ENCODE measurements around the gene KRTAP4-6.
"Not testable (repeated sequence)": the region's sequence is repeated elsewhere in the genome, so short reads cannot be mapped to it uniquely, and the experiment has no call there.

The KRTAP4-6 gene

DNA sequence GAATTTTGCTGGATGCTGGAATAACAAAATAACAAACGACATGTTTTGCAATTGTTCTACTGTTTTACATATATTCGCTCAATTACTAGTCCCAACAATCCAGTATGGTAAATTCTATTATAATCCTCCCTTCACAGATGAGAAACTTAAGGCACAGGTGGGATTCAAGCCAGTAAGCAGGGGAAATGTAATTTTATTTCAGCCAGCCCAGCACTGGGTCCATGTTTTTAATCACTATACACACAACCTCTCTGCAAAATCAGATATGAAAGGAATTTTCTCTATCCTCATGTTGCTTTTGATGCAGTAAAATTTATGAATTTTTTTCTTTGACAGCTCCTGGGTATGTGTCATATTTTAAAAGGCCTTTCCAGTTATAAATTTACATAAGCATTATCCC is 4.9 kb upstream of the KRTAP4-6 start:
- DNase-seq, result no peak

DNA sequence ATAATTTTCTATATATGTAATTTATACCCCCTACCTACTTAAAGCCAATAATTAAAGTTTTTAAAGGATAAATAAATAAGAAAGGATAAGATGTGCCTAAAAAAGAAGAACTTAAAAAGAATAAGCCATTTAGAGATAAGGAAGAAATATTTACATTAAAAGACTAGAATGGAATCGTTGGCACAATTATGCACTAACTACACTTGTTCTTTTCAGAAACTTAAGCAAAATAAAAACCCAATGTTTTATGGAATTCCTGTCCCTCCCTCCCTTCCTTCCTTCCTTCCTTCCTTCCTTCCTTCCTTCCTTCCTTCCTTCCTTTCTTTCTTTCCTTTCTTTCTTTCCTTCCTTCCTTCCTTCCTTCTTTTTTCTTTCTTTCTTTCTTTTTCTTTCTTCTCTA is 4.5 kb upstream of the KRTAP4-6 start:
- DNase-seq, result no peak

DNA sequence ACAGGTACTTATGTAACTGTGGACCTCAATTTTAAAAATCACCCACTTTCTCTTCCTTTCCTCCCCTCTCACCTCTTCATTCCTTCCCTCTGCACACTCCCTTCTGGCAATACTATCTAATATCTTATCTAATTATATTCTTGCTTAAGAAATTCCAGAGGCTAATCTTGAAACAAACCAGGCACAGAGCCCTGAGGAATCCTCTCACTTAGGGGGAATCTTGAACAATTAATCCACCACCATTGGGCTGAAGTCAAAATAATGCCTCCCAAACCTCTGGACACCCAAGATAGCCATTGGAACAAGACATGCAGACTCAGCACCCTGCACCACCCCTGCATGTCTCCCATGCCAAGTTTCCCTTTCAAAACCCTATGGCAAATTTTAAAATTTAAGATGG is 1.0 kb upstream of the KRTAP4-6 start:
- DNase-seq, result no peak

DNA sequence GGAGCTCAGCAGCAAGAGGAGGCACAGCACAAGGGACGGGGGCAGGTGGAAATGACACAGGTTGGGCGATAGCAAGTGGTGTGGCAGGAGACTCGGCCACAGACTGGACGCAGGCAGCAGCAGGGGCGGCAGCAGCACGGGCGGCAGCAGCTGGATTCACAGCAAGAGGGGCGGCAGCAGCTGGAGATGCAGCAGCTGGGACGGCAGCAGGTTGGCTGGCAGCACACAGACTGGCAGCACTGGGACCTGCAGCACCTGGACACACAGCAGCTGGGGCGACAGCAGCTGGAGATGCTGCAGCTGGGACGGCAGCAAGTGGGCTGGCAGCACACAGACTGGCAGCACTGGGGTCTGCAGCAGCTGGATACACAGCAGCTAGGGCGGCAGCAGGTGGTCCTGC is 479 bp downstream of the KRTAP4-6 start:
- not testable (repeated sequence) for DNase-seq

DNA sequence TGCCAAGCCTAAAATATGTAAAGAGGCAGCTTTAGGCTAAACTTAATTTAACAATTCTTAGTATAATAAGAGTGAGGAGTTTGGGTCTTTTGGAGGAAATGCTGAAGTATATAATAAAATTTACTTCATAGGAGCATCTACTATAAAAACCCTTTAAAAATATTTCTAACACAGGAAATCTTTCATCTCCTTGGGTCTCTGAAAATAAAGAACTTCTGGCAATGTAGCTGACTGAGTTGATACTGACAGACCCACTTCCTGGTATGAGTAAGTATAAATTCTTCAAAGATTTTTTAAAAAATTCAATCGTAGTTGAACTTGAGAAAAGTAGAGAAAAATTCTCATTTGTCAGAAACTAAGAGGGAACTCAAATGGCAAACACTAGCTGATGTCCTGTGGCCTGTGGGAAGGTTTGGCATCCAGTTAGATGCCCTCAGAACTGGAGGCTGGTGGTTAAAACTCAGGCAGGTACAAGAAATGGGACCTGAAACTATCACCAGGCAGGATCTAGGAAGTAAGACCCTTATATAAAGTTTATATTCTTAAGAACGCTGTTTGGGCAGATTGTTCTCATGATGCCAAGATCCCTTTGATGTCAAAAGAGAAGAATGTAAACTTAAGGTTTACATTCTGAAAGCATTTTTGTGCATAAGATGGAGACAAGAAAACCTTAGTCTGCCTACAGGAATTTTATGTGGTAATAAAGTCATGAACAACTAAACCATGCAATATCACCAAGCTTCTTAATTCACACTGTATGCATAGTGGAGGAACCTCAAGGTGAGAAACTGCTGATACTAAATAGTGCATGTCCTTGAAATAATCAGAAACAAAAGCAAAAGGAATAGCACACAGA is 6.2 kb downstream of the KRTAP4-6 start:
- DNase-seq, result no peak

GRCh38 chr17:41131979-41132378 is 8.4 kb downstream of the KRTAP4-6 start:
- DNase-seq, result no peak

DNA sequence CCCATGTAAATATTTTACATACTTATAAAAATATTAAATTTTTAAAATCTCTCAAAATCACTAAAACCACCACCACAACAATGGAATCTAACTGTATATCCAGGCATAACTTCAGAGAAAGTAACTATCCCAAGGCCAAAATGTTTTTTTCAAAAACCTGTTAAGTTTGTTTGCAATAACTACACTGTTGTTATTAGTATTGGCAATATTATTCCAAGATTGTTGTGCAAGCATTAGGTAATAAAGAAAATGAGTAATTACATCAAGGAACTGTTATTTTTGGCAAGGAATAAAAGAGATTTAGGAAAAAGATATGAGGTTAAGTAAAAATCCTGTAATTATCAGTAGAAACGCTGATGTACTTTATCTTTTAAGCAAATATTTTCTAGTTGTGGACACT is 13.0 kb downstream of the KRTAP4-6 start:
- DNase-seq, result no peak

DNA sequence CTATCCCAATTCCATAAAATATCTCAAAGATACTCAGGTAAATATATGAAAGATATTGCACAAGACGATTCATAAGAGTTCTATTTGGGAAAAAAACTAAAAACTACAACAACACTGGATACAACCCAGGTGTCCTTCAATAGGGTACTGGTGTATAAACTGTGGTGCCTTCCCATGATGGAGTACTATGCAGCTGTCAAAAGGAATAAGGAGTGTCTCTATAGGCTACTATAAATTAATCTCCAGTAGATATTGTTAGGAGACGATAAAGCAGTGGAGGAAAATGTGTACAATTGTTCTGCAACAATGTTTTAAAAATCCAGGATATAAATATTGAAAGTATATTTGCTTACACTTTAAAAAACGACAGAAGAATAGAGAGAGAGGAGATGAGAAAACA is 13.9 kb downstream of the KRTAP4-6 start:
- no peak for DNase-seq

DNA sequence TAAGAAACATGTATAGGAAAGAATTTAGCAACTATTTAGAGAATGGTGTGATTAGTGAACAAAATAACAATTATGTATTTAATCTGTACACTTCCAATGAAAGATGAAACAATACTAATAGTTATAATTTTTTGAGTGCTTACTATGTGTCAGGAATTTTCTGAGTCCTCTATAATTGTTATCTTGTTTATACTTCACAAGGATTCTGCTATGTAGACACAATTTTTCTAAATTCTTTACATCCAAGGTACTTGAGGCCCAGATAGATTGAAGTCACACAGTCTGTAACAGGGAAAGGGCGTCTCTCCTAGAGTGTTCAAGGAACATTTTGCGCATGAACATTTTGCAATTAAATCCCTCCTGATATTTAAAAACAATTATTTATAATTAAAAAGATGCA is 15.3 kb downstream of the KRTAP4-6 start:
- DNase-seq, result no peak

- DNase-seq, result not testable (repeated sequence)
These were observed 16.4 kb downstream of the KRTAP4-6 start, which contains the start of gene KRTAP4-12 for GRCh38 chr17:41123991-41124371. Gene KRTAP4-12 (minus strand): TSS chr17:41124182. CDS start chr17:41124122, 60 bp downstream.

- DNase-seq, result not testable (repeated sequence)
These were observed 16.9 kb downstream of the KRTAP4-6 start for GRCh38 chr17:41123292-41123990.

GRCh38 chr17:41121742-41122141 is 18.6 kb downstream of the KRTAP4-6 start:
- DNase-seq, result no peak

- DNase-seq, result not testable (repeated sequence)
These were observed 20.4 kb downstream of the KRTAP4-6 start for GRCh38 chr17:41119696-41120690.

GRCh38 chr17:41118721-41119120 is 21.6 kb downstream of the KRTAP4-6 start:
- no peak for DNase-seq

- DNase-seq, result not testable (repeated sequence)
These were observed 22.4 kb downstream of the KRTAP4-6 start, which contains the start of gene KRTAP4-11 for GRCh38 chr17:41117846-41118386. Gene KRTAP4-11 (minus strand): TSS chr17:41118373. CDS start chr17:41118315, 58 bp downstream.

DNA sequence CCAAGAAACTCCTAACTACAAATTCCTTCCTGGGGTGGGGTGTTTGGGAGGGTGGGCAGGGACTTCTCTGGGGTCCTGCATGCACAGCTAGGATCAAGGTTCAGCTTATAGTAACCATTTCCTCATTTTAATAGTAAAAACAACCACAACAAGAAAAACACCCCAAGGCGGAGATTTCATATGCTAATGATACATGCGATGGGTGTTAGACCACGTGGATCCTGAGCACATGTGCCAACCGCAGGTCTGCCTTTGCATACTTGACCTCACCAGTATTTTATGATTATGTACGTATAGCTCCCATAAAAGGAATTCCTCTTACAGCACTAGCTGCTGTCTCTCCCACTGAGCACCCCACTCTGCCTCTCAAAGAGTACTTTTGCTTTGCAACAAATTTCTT is 24.0 kb downstream of the KRTAP4-6 start:
- DNase-seq, result no peak

DNA sequence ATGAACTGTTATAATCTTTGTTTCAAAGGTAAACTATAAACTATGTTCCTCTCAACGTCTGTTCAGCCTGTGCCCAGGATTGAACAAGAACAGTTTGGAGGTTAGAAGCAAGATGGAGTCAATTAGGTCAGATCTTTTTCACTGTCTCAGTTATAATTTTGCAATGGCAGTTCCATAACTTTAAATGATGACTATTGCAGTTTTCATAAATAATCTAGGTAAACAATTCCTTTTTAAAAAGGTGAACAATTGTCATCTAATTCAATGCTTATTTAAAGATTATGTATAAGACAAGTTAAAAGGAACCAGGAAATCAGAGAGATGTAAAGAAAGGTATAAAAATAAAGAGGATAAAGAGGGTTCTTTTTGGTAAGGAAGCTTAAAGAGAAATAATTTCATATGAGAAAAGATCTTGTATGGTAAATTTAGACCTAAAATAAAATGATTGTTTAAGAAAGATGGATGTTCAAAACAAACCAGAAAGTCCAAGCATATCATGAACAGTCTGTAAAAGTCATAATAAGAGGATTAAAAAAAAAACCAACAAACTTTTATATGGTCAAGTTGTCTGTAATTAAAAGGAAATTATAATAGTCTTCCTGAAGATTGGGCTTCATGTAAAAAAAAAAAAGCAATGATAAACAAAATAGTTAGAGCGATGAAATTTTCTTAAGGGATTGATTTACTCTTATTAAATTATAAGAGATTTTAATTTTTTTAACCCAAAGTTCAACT is 29.0 kb downstream of the KRTAP4-6 start:
- no peak for DNase-seq

DNA sequence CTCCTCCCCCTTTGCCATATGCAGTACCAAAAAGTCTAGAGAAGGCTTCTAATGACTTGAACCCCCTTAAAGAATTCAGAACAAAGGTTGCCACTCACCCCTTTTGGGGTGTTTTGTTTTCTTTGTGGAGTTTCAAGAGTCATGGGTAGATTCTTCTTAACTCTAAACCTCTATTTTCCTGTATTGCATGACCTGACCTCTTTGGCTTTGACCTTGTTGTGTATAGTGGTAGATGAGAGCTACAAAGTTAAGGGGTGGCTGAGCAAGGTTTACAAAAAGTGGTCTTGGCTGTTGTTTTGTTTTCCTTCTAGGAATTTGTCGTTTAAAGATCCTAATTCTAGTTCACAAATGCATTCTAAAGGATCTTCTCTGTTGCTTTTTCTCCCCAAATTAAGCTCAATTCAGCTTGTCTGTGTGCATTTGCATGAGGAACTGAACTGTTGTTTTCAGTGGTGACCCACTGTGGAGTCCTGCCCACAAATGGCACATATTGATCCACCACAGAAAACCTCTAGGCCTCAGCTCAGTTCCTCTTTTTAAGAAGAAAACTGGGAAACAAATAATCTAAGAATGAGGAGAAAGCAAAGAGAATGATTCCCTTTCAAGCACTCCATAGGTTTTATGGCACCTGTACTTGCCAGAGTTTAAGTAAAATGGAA is 31.5 kb downstream of the KRTAP4-6 start:
- DNase-seq, result not testable (repeated sequence)

GRCh38 chr17:41107941-41108450 is 32.3 kb downstream of the KRTAP4-6 start:
- no peak for DNase-seq

DNA sequence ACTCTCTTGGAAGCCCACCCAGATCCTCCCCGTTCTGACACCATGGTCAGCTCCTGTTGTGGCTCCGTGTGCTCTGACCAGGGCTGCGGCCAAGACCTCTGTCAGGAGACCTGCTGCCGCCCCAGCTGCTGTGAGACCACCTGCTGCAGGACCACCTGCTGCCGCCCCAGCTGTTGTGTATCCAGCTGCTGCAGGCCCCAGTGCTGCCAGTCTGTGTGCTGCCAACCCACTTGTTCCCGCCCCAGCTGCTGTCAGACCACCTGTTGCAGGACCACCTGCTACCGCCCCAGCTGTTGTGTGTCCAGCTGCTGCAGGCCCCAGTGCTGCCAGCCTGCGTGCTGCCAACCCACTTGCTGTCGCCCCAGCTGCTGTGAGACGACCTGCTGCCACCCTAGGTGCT is 35.0 kb downstream of the KRTAP4-6 start, which contains the start of gene KRTAP4-9:
TSS of gene KRTAP4-9 (plus strand) at position 43 of the 400 bp plus-strand sequence. CDS start at position 43, 0 bp downstream.
- DNase-seq, result not testable (repeated sequence)

All from 8988T (cell line).